ENCODE results near the gene INIP.
"Not testable (repeated sequence)": the region's sequence is repeated elsewhere in the genome, so short reads cannot be mapped to it uniquely, and the experiment has no call there.

Gene INIP

GRCh38 chr9:112725961-112726360 lies 8.0 kb upstream of the INIP start:
- no peaks in the 10 kb centered on the region for H3K36me3 Mint-ChIP-seq (ENCODE audit: insufficient read depth)
- no peaks in the 10 kb centered on the region for H3K27me3 Mint-ChIP-seq
- no peak for DNase-seq (ENCODE audit: low spot score in 2 of 2)
- H3K9me3 Mint-ChIP-seq = no peaks in the 10 kb centered on the region
- no peak for ATAC-seq (replicated peaks; ENCODE audit: extremely low read depth, poor library complexity, severe bottlenecking)
- H3K4me1 Mint-ChIP-seq = no peaks in the 10 kb centered on the region
- H3K4me3 Mint-ChIP-seq = no peak overlapping the region
- H3K27ac Mint-ChIP-seq (ENCODE audit: low read depth) = no peak overlapping the region

GRCh38 chr9:112722749-112723148 lies 4.8 kb upstream of the INIP start:
- H3K27ac Mint-ChIP-seq (ENCODE audit: low read depth) = peak overlapping the region; percentile 16
- ATAC-seq (replicated peaks; ENCODE audit: extremely low read depth, poor library complexity, severe bottlenecking); H3K4me1 Mint-ChIP-seq; H3K27me3 Mint-ChIP-seq; H3K36me3 Mint-ChIP-seq (ENCODE audit: insufficient read depth); H3K9me3 Mint-ChIP-seq; H3K4me3 Mint-ChIP-seq; DNase-seq (ENCODE audit: low spot score in 2 of 2): not testable (repeated sequence)

- no peak overlapping the region for H3K4me3 Mint-ChIP-seq
- DNase-seq (ENCODE audit: low spot score in 2 of 2) (no peak), ATAC-seq (replicated peaks; ENCODE audit: extremely low read depth, poor library complexity, severe bottlenecking) (no peak)
- peaks cover 6% of the 10 kb centered on the region for H3K4me1 Mint-ChIP-seq
- H3K36me3 Mint-ChIP-seq (ENCODE audit: insufficient read depth) = peaks cover 8% of the 10 kb centered on the region
- no peak overlapping the region for H3K27ac Mint-ChIP-seq (ENCODE audit: low read depth)
- no peaks in the 10 kb centered on the region for H3K9me3 Mint-ChIP-seq
- H3K27me3 Mint-ChIP-seq = no peaks in the 10 kb centered on the region
Observed at GRCh38 chr9:112720113-112720780, 2.3 kb upstream of the INIP start.

- H3K27ac Mint-ChIP-seq (ENCODE audit: low read depth) = no peak overlapping the region
- peaks cover 10% of the 10 kb centered on the region for H3K36me3 Mint-ChIP-seq (ENCODE audit: insufficient read depth)
- ATAC-seq (replicated peaks; ENCODE audit: extremely low read depth, poor library complexity, severe bottlenecking) (no peak), DNase-seq (ENCODE audit: low spot score in 2 of 2) (no peak)
- no peaks in the 10 kb centered on the region for H3K27me3 Mint-ChIP-seq
- no peak overlapping the region for H3K4me3 Mint-ChIP-seq
- H3K9me3 Mint-ChIP-seq = no peaks in the 10 kb centered on the region
- peaks cover 6% of the 10 kb centered on the region for H3K4me1 Mint-ChIP-seq
Observed at GRCh38 chr9:112719696-112720095, 1.8 kb upstream of the INIP start.

GRCh38 chr9:112719241-112719691 lies 1.3 kb upstream of the INIP start:
- Mint-ChIP-seq H3K4me1 (peaks cover 10% of the 10 kb centered on the region), H3K27ac (ENCODE audit: low read depth) (peak overlapping the region; percentile 99), H3K36me3 (ENCODE audit: insufficient read depth) (peaks cover 10% of the 10 kb centered on the region), H3K9me3 (no peaks in the 10 kb centered on the region), H3K27me3 (no peaks in the 10 kb centered on the region), H3K4me3 (no peak overlapping the region)
- no peak for ATAC-seq (replicated peaks; ENCODE audit: extremely low read depth, poor library complexity, severe bottlenecking)
- DNase-seq (ENCODE audit: low spot score in 2 of 2) = no peak

GRCh38 chr9:112712678-112713077 lies 5.2 kb downstream of the INIP start:
- no peaks in the 10 kb centered on the region for H3K27me3 Mint-ChIP-seq
- H3K9me3 Mint-ChIP-seq = no peaks in the 10 kb centered on the region
- ATAC-seq (replicated peaks; ENCODE audit: extremely low read depth, poor library complexity, severe bottlenecking) (no peak), DNase-seq (ENCODE audit: low spot score in 2 of 2) (no peak)
- H3K4me3 Mint-ChIP-seq = no peak overlapping the region
- H3K27ac Mint-ChIP-seq (ENCODE audit: low read depth) = peak overlapping the region; percentile 17
- H3K36me3 Mint-ChIP-seq (ENCODE audit: insufficient read depth) = peaks cover 13% of the 10 kb centered on the region
- peaks cover 50% of the 10 kb centered on the region for H3K4me1 Mint-ChIP-seq

GRCh38 chr9:112711050-112711689 lies 6.7 kb downstream of the INIP start:
- peaks cover 10% of the 10 kb centered on the region for H3K36me3 Mint-ChIP-seq (ENCODE audit: insufficient read depth)
- no peaks in the 10 kb centered on the region for H3K27me3 Mint-ChIP-seq
- no peaks in the 10 kb centered on the region for H3K9me3 Mint-ChIP-seq
- DNase-seq (ENCODE audit: low spot score in 2 of 2) = no peak
- peak overlapping the region; percentile 22 for H3K27ac Mint-ChIP-seq (ENCODE audit: low read depth)
- ATAC-seq (replicated peaks; ENCODE audit: extremely low read depth, poor library complexity, severe bottlenecking) = no peak
- peaks cover 44% of the 10 kb centered on the region for H3K4me1 Mint-ChIP-seq
- H3K4me3 Mint-ChIP-seq = no peak overlapping the region

- Mint-ChIP-seq H3K36me3 (ENCODE audit: insufficient read depth) (peaks cover 20% of the 10 kb centered on the region), H3K4me1 (peaks cover 29% of the 10 kb centered on the region), H3K27me3 (no peaks in the 10 kb centered on the region), H3K27ac (ENCODE audit: low read depth) (peak overlapping the region; percentile 3), H3K9me3 (no peaks in the 10 kb centered on the region), H3K4me3 (no peak overlapping the region)
- no peak for ATAC-seq (replicated peaks; ENCODE audit: extremely low read depth, poor library complexity, severe bottlenecking)
- DNase-seq (ENCODE audit: low spot score in 2 of 2) = no peak
Observed at GRCh38 chr9:112705768-112706427, 12.0 kb downstream of the INIP start.

- Mint-ChIP-seq H3K36me3 (ENCODE audit: insufficient read depth) (peaks cover 24% of the 10 kb centered on the region), H3K4me3 (no peak overlapping the region), H3K9me3 (no peaks in the 10 kb centered on the region), H3K27ac (ENCODE audit: low read depth) (no peak overlapping the region), H3K4me1 (peaks cover 21% of the 10 kb centered on the region), H3K27me3 (no peaks in the 10 kb centered on the region)
- ATAC-seq (replicated peaks; ENCODE audit: extremely low read depth, poor library complexity, severe bottlenecking) = no peak
- DNase-seq (ENCODE audit: low spot score in 2 of 2) = no peak
Observed at GRCh38 chr9:112703304-112703703, 14.6 kb downstream of the INIP start.

- H3K36me3 Mint-ChIP-seq (ENCODE audit: insufficient read depth) = peaks cover 27% of the 10 kb centered on the region
- ATAC-seq (replicated peaks; ENCODE audit: extremely low read depth, poor library complexity, severe bottlenecking) (no peak), DNase-seq (ENCODE audit: low spot score in 2 of 2) (no peak)
- no peak overlapping the region for H3K27ac Mint-ChIP-seq (ENCODE audit: low read depth)
- no peaks in the 10 kb centered on the region for H3K27me3 Mint-ChIP-seq
- H3K4me3 Mint-ChIP-seq = no peak overlapping the region
- peaks cover 16% of the 10 kb centered on the region for H3K4me1 Mint-ChIP-seq
- H3K9me3 Mint-ChIP-seq = no peaks in the 10 kb centered on the region
Observed at GRCh38 chr9:112700085-112700484, 17.8 kb downstream of the INIP start.

GRCh38 chr9:112699230-112699629 lies 18.7 kb downstream of the INIP start:
- Mint-ChIP-seq H3K4me3 (no peak overlapping the region), H3K27me3 (no peaks in the 10 kb centered on the region), H3K4me1 (peaks cover 16% of the 10 kb centered on the region), H3K9me3 (no peaks in the 10 kb centered on the region), H3K36me3 (ENCODE audit: insufficient read depth) (peaks cover 27% of the 10 kb centered on the region), H3K27ac (ENCODE audit: low read depth) (no peak overlapping the region)
- DNase-seq (ENCODE audit: low spot score in 2 of 2) (no peak), ATAC-seq (replicated peaks; ENCODE audit: extremely low read depth, poor library complexity, severe bottlenecking) (peak; percentile 52)

- no peaks in the 10 kb centered on the region for H3K9me3 Mint-ChIP-seq
- no peak overlapping the region for H3K4me3 Mint-ChIP-seq
- no peak for DNase-seq (ENCODE audit: low spot score in 2 of 2)
- no peaks in the 10 kb centered on the region for H3K27me3 Mint-ChIP-seq
- H3K36me3 Mint-ChIP-seq (ENCODE audit: insufficient read depth) = peaks cover 20% of the 10 kb centered on the region
- no peak overlapping the region for H3K27ac Mint-ChIP-seq (ENCODE audit: low read depth)
- no peak for ATAC-seq (replicated peaks; ENCODE audit: extremely low read depth, poor library complexity, severe bottlenecking)
- H3K4me1 Mint-ChIP-seq = peaks cover 12% of the 10 kb centered on the region
Observed at GRCh38 chr9:112696461-112696860, 21.5 kb downstream of the INIP start.

All from central memory CD8-positive, alpha-beta T cell (primary cell).